Gastroesophageal sphincter (tissue), 4 donors: ENCODE data around the gene C4orf36. TPM values are rescaled to one million over a fixed set of nuclear protein-coding genes. Genes with fewer than 3 reads are reported as not detected.

Experiments
- ATAC-seq: fragments of 150-250 bp; one replicate; pipeline ENCODE4 v1.9.1; 2016; ENCODE audit warnings: mild to moderate bottlenecking, moderate library complexity
- H3K27ac ChIP-seq, 4 donors: fragments of 200-600 bp; sonication (generic) in 3 of 4; 1 replicate in 3 of 4; 2 replicates in 1 of 4; pipeline ENCODE4 v1.5.1; 2016 to 2019
- H3K27me3 ChIP-seq: fragments of 200-600 bp; sonication (generic); one replicate; pipeline ENCODE4 v1.5.1; 2019
- H3K36me3 ChIP-seq, 2 donors: fragments of 200-600 bp; sonication (generic); one replicate each; pipeline ENCODE4 v1.5.1; 2019; ENCODE audit warnings: control low read depth in 1 of 2
- H3K4me1 ChIP-seq, 3 donors: fragments of 200-600 bp; sonication (generic); 1 replicate in 2 of 3; 2 replicates in 1 of 3; pipeline ENCODE4 v1.5.1; 2016 to 2019; ENCODE audit warnings: control low read depth in 2 of 3
- H3K4me3 ChIP-seq, 2 donors: fragments of 200-600 bp; sonication (generic); one replicate each; pipeline ENCODE4 v1.5.1; 2019; ENCODE audit warnings: mild to moderate bottlenecking in 1 of 2, moderate library complexity in 1 of 2
- H3K9me3 ChIP-seq, 3 donors: fragments of 200-600 bp; sonication (generic); one replicate each; pipeline ENCODE4 v1.5.1; 2017 to 2019; ENCODE audit warnings: control low read depth in 2 of 3
- EP300 ChIP-seq: sonication (generic); formaldehyde crosslinking; IDR thresholded peaks from one replicate; pipeline ENCODE4 v1.6.1; 2017; ENCODE audit warnings: antibody characterized with exemption, mild to moderate bottlenecking
- POLR2A ChIP-seq, 2 donors: fragments of 450-650 bp; IDR thresholded peaks; one replicate each; pipeline ENCODE4 v1.6.1; 2017; ENCODE audit warnings: antibody characterized with exemption in 2 of 2, mild to moderate bottlenecking in 2 of 2, moderate library complexity in 1 of 2
- POLR2AphosphoS5 ChIP-seq: sonication (generic); formaldehyde crosslinking; IDR thresholded peaks from one replicate; pipeline ENCODE4 v1.6.1; 2017; ENCODE audit warnings: antibody characterized with exemption
- WGBS, 2 donors: methylation state at CpG; one replicate each; pipeline ENCODE4 v1.1.5; 2018; ENCODE audit warnings: low coverage in 1 of 2; 5-methylcytosine and 5-hydroxymethylcytosine counted together
- total RNA-seq, 4 donors: library from RNA; depleted of rRNA; stranded (reverse); fragments of >200 nt; gene quantifications; one replicate each; pipeline ENCODE4 v1.1.0, GENCODE V29; 2016
- TF ChIP-seq, protein P1 (sequence below), 4 experiments: fragments of 200-600 bp in 2 of 4; fragments of 450-650 bp in 2 of 4; sonication (generic) in 1 of 4; IDR thresholded peaks; one replicate each; pipeline ENCODE4 v1.5.1; 2017 to 2019; ENCODE audit warnings: antibody characterized with exemption in 4 of 4, mild to moderate bottlenecking in 2 of 4, moderate library complexity in 2 of 4

The C4orf36 gene, protein sequence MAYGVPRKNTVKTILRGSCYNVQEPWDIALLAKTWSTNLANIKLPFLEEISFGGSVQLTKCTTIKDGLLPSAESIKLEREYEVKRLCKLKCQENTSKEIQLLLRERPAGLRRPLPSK
- total RNA-seq = not detected

DNA sequence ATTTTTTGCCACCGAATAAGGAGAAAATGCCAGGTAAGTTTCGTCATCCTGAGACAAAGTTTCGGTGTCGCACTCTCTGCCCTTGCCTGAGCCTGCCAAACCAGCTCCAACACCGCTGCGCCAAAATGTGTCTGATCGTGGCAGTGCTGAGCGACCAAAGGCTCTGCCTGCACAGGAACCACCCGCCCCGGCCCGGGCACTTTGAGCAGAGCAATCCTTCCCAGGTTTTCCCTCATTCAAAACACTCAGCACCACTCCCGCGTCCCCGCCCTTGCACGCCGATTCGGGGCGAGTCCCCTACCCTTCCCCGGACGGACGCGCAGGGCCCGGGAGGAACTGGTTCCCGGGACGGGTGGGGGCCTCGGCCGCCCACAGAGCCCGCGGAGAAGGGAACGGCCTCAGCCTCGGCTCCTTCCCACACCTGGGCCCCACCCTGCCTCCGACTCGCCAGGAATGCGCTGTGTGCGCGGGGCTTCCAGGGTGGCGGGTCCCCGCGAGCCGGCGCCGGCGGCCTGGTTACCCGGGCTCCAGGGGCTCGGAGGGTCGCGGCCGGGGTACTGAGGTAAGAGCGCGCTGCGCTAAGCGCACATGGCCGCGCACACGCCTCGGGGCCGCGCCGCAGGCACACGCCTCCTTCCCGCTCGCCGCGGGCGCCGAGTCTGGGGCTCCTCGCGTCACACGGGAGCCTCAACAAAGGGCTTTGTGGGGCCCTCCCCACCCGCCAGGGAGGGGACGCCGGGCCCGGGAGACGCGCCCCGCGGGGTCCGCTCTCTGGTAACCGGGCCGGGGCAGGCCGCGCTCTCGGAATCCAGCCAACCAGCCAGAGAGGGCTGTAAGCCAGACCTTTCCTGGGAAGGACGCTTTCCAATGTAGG is at the start of gene C4orf36:
Gene C4orf36 (minus strand): TSS at position 661 of the 874 bp plus-strand sequence. CDS start 902 bp downstream, outside the sequence.
- no peaks in the 10 kb centered on the region for H3K36me3 ChIP-seq
- peak; percentile 69 for ATAC-seq
- 4 to 6% methylated on average over 4 to 7 of the region's 84 CpGs for WGBS, 2 donors
- H3K4me1 ChIP-seq = peaks cover 0 to 20% (median 2%) of the 10 kb centered on the region in 3 donors
- peak within 1 kb of the TSS in 3 of 4 donors; percentile 59 to 77 (median 65) for H3K27ac ChIP-seq
- no peak for TF ChIP-seq POLR2AphosphoS5
- H3K27me3 ChIP-seq = no peaks in the 10 kb centered on the region
- H3K4me3 ChIP-seq = peak within 1 kb of the TSS; percentile 77 to 88
- no peaks in the 10 kb centered on the region for H3K9me3 ChIP-seq

DNA sequence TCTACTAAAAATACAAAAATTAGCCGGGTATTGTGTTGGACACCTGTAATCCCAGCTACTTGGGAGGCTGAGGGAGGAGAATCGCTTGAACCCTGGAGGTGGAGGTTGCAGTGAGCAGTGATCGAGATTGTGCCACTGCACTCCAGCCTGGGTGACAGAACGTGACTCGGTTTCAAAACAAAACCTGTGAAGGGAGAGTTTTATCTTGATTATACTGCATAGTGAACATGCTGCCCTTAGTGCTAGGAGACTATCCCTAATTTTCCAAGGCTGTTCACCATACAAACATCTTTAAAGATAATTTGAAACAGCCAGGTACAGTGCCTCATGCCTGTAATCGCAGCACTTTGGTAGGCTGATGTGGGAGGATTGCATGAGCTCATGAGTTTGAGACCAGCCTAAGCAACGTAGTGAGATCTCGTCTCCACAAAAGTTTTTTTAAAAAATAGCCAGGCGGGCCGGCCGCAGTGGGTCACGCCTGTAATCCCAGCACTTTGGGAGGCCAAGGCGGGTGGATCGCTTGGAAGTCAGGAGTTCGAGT is 48.8 kb upstream of the C4orf36 start:
- ATAC-seq = no peak
- H3K9me3 ChIP-seq = no peaks in the 10 kb centered on the region
- TF ChIP-seq, protein P1, sequence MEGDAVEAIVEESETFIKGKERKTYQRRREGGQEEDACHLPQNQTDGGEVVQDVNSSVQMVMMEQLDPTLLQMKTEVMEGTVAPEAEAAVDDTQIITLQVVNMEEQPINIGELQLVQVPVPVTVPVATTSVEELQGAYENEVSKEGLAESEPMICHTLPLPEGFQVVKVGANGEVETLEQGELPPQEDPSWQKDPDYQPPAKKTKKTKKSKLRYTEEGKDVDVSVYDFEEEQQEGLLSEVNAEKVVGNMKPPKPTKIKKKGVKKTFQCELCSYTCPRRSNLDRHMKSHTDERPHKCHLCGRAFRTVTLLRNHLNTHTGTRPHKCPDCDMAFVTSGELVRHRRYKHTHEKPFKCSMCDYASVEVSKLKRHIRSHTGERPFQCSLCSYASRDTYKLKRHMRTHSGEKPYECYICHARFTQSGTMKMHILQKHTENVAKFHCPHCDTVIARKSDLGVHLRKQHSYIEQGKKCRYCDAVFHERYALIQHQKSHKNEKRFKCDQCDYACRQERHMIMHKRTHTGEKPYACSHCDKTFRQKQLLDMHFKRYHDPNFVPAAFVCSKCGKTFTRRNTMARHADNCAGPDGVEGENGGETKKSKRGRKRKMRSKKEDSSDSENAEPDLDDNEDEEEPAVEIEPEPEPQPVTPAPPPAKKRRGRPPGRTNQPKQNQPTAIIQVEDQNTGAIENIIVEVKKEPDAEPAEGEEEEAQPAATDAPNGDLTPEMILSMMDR (IDR thresholded peaks at IDR 0.05) = no peak
- TF ChIP-seq EP300 (no peak), POLR2AphosphoS5 (no peak), POLR2A (IDR thresholded peaks at IDR 0.05) (no peak)
- H3K36me3 ChIP-seq = no peaks in the 10 kb centered on the region
- no peak overlapping the region for H3K27ac ChIP-seq
- H3K4me3 ChIP-seq = no peak overlapping the region
- H3K27me3 ChIP-seq = no peaks in the 10 kb centered on the region
- WGBS, 2 donors = 80 to 92% methylated on average over 1 to 15 of the region's 15 CpGs
- peaks cover 3 to 80% (median 13%) of the 10 kb centered on the region in 3 donors for H3K4me1 ChIP-seq

DNA sequence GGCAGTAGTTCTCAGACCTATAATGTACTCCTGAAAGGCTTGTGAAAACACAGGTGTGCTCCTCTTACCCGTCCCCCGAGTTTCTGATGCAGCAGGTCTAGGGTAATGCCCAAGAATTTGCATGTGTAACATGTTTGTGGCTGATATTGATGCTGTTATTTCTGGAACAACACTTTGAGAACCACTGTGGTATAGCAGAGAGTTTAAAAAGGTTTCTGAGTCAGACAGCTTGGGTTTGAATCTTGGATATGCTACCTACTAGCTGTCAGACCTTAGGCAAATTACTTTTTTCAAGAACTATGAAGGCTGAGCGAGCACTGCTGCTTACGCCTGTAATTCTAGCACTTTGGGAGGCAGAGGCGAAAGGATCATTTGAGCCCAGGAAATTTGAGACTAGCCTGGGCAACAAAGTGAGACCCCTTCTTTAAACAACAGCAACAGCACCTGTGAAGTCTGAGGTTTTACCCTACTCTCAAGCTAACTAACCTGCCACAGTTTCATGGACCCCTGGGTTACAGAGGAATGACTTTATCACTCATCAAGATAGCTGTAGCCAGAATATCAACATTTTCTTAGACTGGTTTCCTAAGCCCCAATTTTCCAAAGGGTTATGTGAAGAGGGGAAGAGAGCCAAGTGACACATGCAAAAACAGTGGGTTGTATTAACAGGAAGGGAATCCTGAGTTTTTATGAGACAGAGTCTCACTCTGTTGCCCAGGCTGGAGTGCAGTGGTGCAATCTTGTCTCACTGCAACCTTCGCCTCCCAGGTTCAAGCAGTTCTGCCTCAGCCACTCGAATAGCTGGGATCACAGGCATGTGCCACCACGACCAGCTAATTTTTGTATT is 47.7 kb upstream of the C4orf36 start:
- ATAC-seq = no peak
- no peaks in the 10 kb centered on the region for H3K9me3 ChIP-seq
- peak overlapping the region in 1 of 4 donors; percentile 18 for H3K27ac ChIP-seq
- peaks cover 2 to 73% (median 13%) of the 10 kb centered on the region in 3 donors for H3K4me1 ChIP-seq
- H3K27me3 ChIP-seq = no peaks in the 10 kb centered on the region
- no peak overlapping the region for H3K4me3 ChIP-seq
- H3K36me3 ChIP-seq = no peaks in the 10 kb centered on the region
- TF ChIP-seq EP300 (no peak), POLR2A (IDR thresholded peaks at IDR 0.05) (no peak), POLR2AphosphoS5 (no peak)
- TF ChIP-seq, protein P1 (IDR thresholded peaks at IDR 0.05) = no peak
- WGBS, 2 donors = 74 to 88% methylated on average over 5 to 7 of the region's 8 CpGs

DNA sequence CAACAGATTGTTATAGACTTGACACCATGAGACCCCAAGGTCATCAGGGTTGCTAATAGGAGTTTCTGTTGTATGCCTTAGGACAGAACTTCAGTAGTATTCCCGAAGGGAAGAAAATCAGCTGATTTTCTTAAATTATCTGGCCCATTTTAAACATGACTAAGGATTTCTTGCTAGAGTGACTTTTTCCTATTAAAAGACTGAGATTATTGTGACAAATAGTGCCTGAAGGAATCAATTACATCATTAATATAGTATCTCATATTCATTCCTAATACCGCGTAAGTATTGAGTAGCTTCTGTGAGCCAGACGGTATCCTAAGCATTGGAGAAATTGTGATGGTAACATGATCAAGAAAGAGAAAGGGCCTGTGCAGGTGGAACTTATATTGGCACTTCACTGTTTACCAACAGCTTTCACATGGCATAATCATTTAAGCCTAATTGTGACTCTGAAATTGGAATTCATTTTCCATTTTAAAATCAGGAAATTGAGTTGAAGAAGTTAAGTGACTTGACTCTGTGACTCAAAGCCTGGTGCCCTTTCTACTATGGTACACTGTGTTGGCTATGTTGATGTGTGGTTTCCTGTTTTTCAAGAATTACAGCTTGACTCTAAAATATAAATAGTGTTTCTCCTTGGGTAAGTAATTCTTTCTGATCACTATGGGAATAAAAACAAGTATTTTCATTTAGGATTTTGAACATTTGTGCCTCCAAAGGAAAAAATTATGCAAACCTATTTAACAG is 46.7 kb upstream of the C4orf36 start:
- Histone ChIP-seq H3K27ac (peak overlapping the region in 3 of 4 donors; percentile 18 to 45 (median 26)), H3K9me3 (no peaks in the 10 kb centered on the region), H3K4me1 (peaks cover 0 to 67% (median 13%) of the 10 kb centered on the region in 3 donors), H3K36me3 (no peaks in the 10 kb centered on the region), H3K4me3 (no peak overlapping the region), H3K27me3 (no peaks in the 10 kb centered on the region)
- TF ChIP-seq EP300 (no peak), POLR2A (IDR thresholded peaks at IDR 0.05) (no peak), POLR2AphosphoS5 (no peak)
- TF ChIP-seq, protein P1 (IDR thresholded peaks at IDR 0.05) = no peak
- ATAC-seq = no peak
- 67 to 71% methylated on average over 4 of the region's 4 CpGs for WGBS, 2 donors
